WI38 (cell line): ENCODE measurements around the gene SETX.

Experiments
- H3K4me3 ChIP-seq: 2 replicates; pipeline ENCODE4 v1.5.1; 2011; ENCODE audit warnings: low read depth, mild to moderate bottlenecking, control low read depth, low read length
- TF ChIP-seq, protein P1 (sequence below): IDR thresholded peaks from 2 replicates; pipeline ENCODE4 v1.5.1; 2012; ENCODE audit warnings: low read depth, mild to moderate bottlenecking, control low read depth, low read length

The SETX gene

DNA sequence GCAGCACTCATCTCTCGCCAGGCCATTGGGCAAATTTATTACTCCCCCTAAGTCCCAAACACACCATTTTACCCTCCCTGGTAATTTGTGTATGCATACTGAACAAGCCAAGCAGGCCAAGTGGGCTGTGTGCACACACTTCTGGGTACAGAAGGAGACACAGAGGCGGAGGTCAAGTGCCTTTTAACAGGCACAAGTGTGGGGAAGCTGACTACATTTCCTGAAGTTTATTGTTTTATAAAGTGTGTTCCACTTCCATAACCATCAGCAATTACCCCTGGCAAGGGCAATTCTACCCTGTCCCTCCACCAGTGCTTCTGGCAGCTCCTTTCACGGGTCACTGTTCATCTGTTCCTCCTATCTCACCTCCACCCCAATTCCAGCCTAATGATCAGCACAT, 93.9 kb downstream of the SETX start:
- no peak overlapping the region for H3K4me3 ChIP-seq
- TF ChIP-seq, protein P1, sequence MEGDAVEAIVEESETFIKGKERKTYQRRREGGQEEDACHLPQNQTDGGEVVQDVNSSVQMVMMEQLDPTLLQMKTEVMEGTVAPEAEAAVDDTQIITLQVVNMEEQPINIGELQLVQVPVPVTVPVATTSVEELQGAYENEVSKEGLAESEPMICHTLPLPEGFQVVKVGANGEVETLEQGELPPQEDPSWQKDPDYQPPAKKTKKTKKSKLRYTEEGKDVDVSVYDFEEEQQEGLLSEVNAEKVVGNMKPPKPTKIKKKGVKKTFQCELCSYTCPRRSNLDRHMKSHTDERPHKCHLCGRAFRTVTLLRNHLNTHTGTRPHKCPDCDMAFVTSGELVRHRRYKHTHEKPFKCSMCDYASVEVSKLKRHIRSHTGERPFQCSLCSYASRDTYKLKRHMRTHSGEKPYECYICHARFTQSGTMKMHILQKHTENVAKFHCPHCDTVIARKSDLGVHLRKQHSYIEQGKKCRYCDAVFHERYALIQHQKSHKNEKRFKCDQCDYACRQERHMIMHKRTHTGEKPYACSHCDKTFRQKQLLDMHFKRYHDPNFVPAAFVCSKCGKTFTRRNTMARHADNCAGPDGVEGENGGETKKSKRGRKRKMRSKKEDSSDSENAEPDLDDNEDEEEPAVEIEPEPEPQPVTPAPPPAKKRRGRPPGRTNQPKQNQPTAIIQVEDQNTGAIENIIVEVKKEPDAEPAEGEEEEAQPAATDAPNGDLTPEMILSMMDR, result no peak

DNA sequence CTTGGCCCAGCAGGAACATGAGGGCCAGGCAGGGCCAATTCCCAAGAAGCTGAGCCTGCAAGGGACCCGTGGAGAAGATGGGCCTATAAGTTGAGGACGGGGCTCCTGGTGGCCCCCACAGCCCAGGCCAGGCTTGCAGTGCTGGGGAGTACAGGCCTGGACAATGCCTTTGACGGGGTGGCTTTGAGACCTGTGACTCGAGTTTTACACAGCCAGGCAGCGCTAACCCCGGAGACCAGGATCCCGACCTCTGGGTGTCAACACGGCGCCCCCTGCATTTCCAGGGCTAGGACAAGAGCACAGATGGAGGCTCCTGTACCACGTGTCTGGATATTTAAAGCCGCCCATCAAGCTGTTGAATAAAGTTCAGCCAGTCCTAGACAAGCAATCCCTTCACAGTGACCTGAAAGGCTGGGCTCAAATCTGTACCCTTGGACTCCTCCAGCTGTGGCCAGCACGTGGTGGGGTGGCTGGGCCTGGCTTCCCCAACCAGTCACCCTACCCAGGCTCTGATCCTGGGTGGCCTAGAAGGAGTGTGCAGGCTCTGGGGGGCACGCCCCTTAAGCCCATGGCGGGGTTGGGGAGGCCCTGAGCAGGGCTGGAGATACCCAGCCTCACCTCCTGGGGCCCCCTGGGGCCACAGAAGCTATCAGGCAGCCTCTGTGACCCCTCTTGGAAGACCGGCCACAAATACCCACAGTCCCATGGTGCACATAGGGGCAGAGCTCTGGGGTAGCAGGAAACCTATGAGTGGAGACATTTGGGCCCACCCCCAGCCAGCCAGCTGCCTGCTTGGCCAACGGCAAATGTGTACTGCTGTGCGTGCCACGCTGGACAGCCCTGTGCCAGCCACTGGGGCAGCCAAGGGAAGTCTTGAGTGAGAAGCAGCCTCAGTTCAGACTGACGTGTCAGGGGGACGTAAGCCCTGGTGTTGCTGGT, 104.2 kb downstream of the SETX start:
- no peak overlapping the region for H3K4me3 ChIP-seq

DNA sequence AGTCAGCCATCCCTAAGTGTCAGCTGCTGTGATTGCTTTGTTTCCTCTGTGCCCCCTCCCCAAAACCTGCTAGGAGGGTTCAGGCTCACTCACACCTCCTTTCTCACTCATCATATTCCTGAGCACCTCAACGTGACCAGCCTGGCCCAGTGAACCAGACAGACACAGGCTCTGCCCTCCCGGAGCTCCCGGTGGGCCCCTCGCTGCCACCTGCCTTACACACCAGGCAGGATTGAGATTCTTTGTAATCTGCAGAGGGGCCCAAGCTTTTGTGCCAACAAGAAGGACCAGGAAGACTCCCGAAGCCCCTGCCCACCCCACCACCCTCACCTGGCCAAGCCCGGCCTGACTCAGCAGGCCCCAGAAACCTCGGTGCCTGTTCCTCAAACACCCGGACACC, 105.1 kb downstream of the SETX start:
- no peak overlapping the region for H3K4me3 ChIP-seq
- TF ChIP-seq, protein P1, result no peak

More for the DNA sequence above, 104.2 kb downstream of the SETX start:
- TF ChIP-seq, protein P1, result no peak

DNA sequence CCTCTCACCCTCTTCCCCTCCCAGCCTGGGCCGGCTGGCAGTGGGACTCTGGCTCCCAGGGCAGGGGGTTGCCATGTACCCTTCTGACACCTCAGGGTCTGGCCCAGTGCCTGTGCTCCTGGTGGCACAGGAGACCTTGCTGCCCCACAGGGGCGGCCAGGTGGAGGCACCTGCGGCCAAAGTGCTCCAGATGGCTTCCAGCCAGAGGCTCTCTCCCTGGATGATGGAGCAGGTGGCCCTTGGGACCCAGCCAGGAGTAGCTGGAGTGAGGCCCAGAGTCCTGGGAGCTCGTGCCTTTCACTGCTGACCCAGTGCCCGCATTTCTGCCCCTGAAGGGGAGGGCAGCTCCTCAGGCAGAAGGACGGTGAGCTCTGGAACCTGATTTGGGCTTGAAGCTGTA, 105.7 kb downstream of the SETX start:
- TF ChIP-seq, protein P1, result no peak
- H3K4me3 ChIP-seq, result no peak overlapping the region

DNA sequence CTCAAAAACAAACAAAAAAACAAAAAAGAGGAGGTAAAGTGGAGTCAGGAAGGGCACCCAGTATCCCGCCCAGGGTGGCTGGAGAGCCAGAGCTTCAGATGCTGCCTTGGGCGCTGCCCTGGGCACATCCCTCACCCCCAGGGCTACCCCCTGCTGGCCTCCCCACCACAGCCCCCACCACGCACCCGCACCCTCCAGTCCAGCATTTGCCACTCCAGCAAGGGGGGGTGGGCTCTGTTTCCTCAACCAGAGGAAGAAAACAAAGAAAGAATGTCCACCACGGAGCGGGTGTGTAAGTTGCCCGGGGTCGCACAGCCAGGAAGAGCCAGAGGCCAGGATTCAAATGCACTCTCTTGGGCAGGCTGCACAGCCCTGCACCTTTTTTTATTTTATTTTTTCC, 106.8 kb downstream of the SETX start:
- TF ChIP-seq, protein P1, result no peak
- no peak overlapping the region for H3K4me3 ChIP-seq

DNA sequence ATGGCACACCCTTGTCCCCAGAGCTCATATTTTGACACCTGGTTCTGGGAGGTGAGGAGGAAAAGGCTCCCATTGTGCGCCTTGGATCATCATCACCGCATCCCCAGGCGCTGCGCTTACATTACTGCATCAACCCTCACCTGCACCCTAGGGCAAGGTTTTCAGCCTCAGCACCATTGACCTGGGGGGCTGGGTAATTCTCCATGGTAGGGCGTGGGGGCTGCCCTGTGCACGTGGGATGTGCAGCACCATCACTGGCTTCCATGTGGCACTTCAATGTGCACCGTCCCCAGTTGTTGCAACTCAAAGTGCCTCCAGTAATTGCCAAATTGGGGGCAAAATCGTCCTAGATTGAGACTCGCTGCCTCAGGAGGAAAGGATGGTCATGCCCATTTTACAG, 109.3 kb downstream of the SETX start:
- H3K4me3 ChIP-seq, result no peak overlapping the region
- TF ChIP-seq, protein P1, result no peak

DNA sequence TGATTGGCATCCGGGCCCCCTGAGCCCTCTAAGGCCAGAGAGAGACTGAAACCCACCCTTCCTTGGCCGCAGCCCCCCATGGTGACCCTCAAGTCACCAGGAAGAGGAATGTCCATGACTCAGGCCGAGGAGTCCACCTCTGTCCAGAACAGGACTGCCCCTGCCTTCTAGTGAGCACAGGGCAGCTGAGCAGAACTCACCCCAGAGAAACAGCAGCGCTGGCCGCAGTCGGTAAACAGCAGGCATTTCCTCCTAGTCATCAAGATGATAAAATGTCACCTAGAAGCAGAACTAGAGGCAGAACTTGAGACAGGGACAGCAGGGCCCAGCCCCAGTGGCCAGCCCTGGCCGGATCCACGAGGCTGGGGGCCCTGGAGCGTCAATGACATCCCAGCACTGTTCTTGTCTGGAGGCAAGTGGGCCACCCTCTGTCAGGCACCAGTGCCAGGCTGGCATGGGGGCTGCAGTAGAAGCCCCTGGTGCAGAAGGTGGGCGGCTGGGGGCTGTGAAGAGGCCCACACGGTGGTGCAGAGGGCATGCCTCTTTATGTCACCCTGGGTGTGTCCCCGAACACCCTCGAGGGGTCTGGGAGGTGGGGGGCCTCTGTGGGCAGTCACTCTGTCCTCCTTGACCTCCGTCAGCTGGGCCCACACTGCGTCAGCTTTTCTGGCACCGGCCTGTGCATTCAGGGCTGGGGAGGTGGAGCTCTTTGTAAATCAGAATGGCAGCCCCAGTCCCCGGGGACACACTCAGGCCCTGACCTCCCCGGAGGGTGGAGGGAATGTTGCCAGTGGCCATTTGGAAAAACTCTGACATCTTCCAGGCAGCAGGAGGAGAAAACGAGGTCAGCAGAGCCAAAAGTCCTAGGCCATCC, 110.0 kb downstream of the SETX start:
- TF ChIP-seq, protein P1, result no peak
- no peak overlapping the region for H3K4me3 ChIP-seq
